GM12801 (cell line): Measurements from ENCODE around the gene ZNF688.

ENCODE experiments used
- CTCF ChIP-seq: IDR thresholded peaks from one replicate; pipeline ENCODE4 v1.5.1; 2011; ENCODE audit warnings: control low read depth; ENCODE audit not compliant: insufficient read length; ENCODE audit errors: extremely low read depth

ZNF688 gene

GRCh38 chr16:30525844-30526136 lies 45.7 kb downstream of the ZNF688 start:
- no peak for TF ChIP-seq CTCF

DNA sequence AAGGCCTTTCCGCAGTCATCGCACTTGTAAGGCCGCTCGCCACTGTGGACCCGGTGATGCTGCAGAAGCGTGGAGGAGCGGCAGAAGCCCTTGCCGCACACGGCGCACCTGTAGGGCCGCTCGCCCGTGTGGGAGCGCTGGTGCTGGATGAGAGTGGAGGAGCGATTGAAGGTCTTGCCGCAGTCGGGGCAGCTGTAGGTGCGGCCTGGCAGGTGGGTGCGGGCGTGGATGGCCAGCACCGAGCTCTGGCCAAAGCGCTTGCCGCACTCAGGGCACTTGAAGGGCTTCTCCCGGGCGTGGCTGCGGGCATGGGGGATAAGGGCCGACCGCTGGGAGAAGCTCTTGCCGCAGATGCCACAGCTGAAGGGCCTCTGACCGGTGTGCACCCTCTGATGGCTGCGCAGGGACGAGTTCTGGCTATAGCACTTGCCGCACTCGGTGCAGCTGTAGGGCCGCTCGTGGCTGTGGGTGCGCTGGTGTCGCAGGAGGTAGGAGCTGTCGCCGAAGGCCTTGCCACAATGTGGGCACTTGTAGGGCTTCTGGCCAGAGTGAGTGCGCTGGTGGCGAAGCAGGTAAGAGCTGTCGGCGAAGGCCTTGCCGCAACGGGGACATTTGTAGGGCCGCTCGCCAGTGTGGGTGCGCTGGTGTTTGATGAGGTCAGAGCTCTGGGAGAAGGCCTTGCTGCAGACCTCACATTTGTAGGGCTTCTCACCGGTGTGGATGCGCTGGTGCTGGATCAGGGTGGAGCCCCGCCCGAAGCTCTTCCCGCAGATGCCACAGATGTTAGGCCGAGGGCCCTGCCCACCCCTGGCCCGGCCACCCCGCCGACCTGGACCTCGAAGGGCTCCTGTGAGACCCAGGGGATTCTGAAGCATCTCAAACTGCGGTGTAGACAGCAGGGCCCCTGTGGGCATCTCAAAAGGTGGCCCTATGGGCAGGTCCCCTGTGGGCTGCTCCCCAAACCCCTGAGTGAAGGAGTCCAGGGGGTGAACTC lies 46.6 kb downstream of the ZNF688 start:
- TF ChIP-seq CTCF = no peak

GRCh38 chr16:30523768-30524574 lies 47.5 kb downstream of the ZNF688 start:
- no peak for TF ChIP-seq CTCF

DNA sequence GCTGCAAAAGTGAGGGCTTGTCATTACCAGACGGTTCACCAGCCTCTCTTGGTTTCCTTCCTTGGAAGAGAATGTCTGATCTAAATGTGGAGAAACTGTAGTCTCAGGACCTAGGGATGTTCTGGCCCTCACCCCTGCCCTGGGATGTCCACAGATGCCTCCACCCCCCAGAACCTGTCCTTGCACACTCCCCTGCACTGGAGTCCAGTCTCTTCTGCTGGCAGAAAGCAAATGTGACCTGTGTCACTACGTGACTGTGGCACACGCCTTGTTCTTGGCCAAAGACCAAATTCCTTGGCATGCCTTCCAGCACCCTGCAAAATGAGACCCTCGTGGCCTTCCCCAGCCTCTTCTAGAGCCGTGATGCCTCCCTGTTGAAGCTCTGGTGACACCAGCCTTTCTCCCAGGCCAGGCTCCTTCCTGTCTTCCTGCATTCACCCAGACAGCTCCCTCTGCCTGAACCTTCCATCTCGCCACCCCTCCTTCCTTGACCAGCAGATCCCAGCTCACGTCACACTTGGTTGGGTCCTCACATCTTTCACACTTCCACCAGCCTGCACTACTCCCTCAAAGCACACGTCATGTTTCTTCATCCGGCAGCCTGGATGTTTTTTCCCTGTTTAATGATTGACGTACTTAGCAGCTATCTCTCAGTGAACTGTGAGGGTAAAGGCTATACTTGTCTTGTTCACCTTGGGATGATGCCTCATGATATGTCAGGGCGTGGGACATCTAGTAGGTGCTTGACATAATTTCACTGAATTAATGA lies 49.5 kb downstream of the ZNF688 start:
- TF ChIP-seq CTCF = no peak

- TF ChIP-seq CTCF = no peak
Measured at GRCh38 chr16:30521476-30521872, 50.0 kb downstream of the ZNF688 start.
